Measurements from ENCODE around the gene PRR5L.

DNA sequence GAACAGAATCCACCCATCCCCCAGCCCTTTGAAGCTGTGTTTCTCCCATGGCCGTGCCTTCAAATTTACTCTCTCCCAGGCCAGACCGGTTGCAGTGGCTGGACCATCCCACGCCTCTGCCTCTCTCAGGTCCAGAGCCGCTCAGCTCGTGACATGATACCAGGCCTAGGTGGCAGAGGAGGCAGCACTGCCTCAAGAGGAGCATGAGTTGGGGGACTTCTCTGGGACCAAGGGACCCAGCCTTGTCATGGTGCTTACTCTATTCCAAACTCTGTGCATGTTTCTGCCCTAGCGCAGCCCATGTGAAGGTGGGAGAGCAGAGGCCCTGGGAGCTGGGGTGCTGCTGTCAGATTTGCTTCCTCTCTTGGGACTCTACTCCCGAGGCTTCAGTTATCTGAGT is 163.0 kb downstream of the PRR5L start:
- no peak for TF ChIP-seq GATA2 (IDR thresholded peaks at IDR 0.05; ENCODE audit: low read depth, low read length)
- no peak for TF ChIP-seq GATA3 (IDR thresholded peaks at IDR 0.05; ENCODE audit: low read depth, low read length)
